GM13977 (cell line): ENCODE results near the gene CNTFR.

Experiments used
- DNase-seq: peaks from one replicate; pipeline ENCODE4 v3.0.0; 2012; ENCODE audit warnings: low spot score
- CTCF ChIP-seq: IDR thresholded peaks from 2 replicates; pipeline ENCODE4 v1.5.1; 2012; ENCODE audit warnings: mild to moderate bottlenecking, control low read depth; ENCODE audit not compliant: insufficient read depth; ENCODE audit errors: extremely low read depth, missing control alignments
- in situ Hi-C: fragments of 300-500 bp; cut with MboI; formaldehyde crosslinking; loops from one replicate; pipeline ENCODE4 v1.12.0; 2022; ENCODE audit warnings: low sequenced_read_pairs, low pct_unique_long_range_greater_than_20kb, mixed read lengths, inconsistent platforms; ENCODE audit not compliant: unreplicated experiment

The CNTFR gene

GRCh38 chr9:34580358-34580757 is 9.2 kb downstream of the CNTFR start:
- no peak for DNase-seq
- TF ChIP-seq CTCF: no peak
- in situ Hi-C loops: loop anchor here (25.0 kb wide), 1 partner anchor 143 kb away; no protein-coding TSS in a partner anchor

- no peak for DNase-seq
- TF ChIP-seq CTCF: no peak
- in situ Hi-C loops: loop anchor here (25.0 kb wide), 1 partner anchor 142 kb away; no protein-coding TSS in a partner anchor
These were observed 9.7 kb downstream of the CNTFR start for GRCh38 chr9:34579808-34580163.

- in situ Hi-C loops: loop anchor here (25.0 kb wide), 1 partner anchor 142 kb away; no protein-coding TSS in a partner anchor
- DNase-seq: no peak
- TF ChIP-seq CTCF: no peak
These were observed 10.3 kb downstream of the CNTFR start for GRCh38 chr9:34579104-34579807.

GRCh38 chr9:34578241-34579103 is 11.1 kb downstream of the CNTFR start:
- no peak for DNase-seq

GRCh38 chr9:34577400-34578240 is 11.9 kb downstream of the CNTFR start:
- no peak for TF ChIP-seq CTCF
- no peak for DNase-seq
- in situ Hi-C loops: loop anchor here (25.0 kb wide), 1 partner anchor 140 kb away; no protein-coding TSS in a partner anchor

More at GRCh38 chr9:34578241-34579103, 11.1 kb downstream of the CNTFR start:
- in situ Hi-C loops: loop anchor here (25.0 kb wide), 1 partner anchor 141 kb away; no protein-coding TSS in a partner anchor
- no peak for TF ChIP-seq CTCF
